Parathyroid adenoma (tissue), 2 donors: Measurements from ENCODE around the gene SIRT6.
"Not testable (repeated sequence)": the region's sequence is repeated elsewhere in the genome, so short reads cannot be mapped to it uniquely, and the experiment has no call there.

ENCODE experiments used
- H2AFZ ChIP-seq: fragments of 300-600 bp; sonication (generic); one replicate; pipeline ENCODE4 v1.7.0; 2017; ENCODE audit warnings: antibody characterized with exemption, mild to moderate bottlenecking
- H3K27ac ChIP-seq: fragments of 300-600 bp; sonication (generic); one replicate; pipeline ENCODE4 v1.7.0; 2017
- H3K27me3 ChIP-seq: fragments of 300-600 bp; sonication (generic); one replicate; pipeline ENCODE4 v1.7.0; 2017; ENCODE audit warnings: low read length; ENCODE audit not compliant: control insufficient read depth, insufficient read depth
- H3K36me3 ChIP-seq: fragments of 300-600 bp; sonication (generic); one replicate; pipeline ENCODE4 v1.7.0; 2017; ENCODE audit warnings: low read length; ENCODE audit not compliant: control insufficient read depth, insufficient read depth
- H3K4me1 ChIP-seq: fragments of 300-600 bp; sonication (generic); one replicate; pipeline ENCODE4 v1.7.0; 2017; ENCODE audit warnings: control low read depth
- H3K4me2 ChIP-seq: fragments of 300-600 bp; sonication (generic); one replicate; pipeline ENCODE4 v1.7.0; 2017; ENCODE audit warnings: low read length
- H3K4me3 ChIP-seq: fragments of 300-600 bp; sonication (generic); one replicate; pipeline ENCODE4 v1.7.0; 2017; ENCODE audit warnings: low read depth, low read length
- H3K79me2 ChIP-seq: fragments of 300-600 bp; sonication (generic); one replicate; pipeline ENCODE4 v1.7.0; 2017; ENCODE audit warnings: control low read depth
- H3K9ac ChIP-seq: fragments of 300-600 bp; sonication (generic); one replicate; pipeline ENCODE4 v1.7.0; 2017; ENCODE audit warnings: mild to moderate bottlenecking
- H3K9me3 ChIP-seq: fragments of 300-600 bp; sonication (generic); one replicate; pipeline ENCODE4 v1.7.0; 2017; ENCODE audit warnings: low read length; ENCODE audit not compliant: control insufficient read depth
- TF ChIP-seq, protein P1 (sequence below): fragments of 300-600 bp; sonication (generic); IDR thresholded peaks from one replicate; pipeline ENCODE4 v1.7.0; 2017; ENCODE audit warnings: antibody characterized with exemption, mild to moderate bottlenecking
- donor health status: primary hyperparathyroidism.

The SIRT6 gene

DNA sequence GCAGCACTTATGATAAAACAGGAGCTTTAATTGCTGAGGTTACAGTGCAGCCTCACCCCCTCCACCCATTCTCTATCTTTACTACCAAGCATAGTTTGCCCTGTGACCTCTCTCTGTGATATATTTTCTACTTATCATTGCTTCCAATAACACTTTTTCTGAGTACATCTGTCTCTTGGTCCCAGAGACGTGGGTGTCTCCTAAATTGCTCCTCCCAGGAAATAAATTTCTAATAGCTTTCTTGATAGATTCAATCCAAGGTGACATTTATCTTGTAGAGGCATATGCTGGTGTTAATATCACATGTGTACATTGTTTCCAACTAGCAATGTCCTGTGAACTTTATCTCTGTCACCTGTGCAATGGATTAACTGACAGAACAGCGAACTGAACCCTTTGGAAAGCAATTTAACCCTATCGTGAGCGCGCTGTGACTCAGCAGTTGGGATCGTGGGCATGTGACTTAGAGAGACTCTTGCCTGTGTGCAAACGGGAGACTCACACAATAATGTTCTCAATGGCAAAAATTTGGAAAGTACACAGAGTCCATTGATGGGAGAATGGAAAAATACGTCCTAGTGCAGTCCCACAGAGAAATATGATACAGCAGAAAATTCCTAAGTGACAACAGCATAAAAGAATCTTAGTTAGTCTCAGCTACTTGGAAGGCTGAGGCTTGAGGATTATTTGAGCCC lies 51.5 kb downstream of the SIRT6 start:
- no peaks in the 10 kb centered on the region for H3K4me1 ChIP-seq
- no peaks in the 10 kb centered on the region for H3K36me3 ChIP-seq
- no peak overlapping the region for H3K4me3 ChIP-seq
- H3K9ac ChIP-seq: no peak overlapping the region
- H3K9me3 ChIP-seq: no peaks in the 10 kb centered on the region
- no peaks in the 10 kb centered on the region for H3K79me2 ChIP-seq
- no peak overlapping the region for H2AFZ ChIP-seq
- TF ChIP-seq, protein P1, sequence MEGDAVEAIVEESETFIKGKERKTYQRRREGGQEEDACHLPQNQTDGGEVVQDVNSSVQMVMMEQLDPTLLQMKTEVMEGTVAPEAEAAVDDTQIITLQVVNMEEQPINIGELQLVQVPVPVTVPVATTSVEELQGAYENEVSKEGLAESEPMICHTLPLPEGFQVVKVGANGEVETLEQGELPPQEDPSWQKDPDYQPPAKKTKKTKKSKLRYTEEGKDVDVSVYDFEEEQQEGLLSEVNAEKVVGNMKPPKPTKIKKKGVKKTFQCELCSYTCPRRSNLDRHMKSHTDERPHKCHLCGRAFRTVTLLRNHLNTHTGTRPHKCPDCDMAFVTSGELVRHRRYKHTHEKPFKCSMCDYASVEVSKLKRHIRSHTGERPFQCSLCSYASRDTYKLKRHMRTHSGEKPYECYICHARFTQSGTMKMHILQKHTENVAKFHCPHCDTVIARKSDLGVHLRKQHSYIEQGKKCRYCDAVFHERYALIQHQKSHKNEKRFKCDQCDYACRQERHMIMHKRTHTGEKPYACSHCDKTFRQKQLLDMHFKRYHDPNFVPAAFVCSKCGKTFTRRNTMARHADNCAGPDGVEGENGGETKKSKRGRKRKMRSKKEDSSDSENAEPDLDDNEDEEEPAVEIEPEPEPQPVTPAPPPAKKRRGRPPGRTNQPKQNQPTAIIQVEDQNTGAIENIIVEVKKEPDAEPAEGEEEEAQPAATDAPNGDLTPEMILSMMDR: no peak
- no peak overlapping the region for H3K4me2 ChIP-seq
- no peak overlapping the region for H3K27ac ChIP-seq
- H3K27me3 ChIP-seq: no peaks in the 10 kb centered on the region

DNA sequence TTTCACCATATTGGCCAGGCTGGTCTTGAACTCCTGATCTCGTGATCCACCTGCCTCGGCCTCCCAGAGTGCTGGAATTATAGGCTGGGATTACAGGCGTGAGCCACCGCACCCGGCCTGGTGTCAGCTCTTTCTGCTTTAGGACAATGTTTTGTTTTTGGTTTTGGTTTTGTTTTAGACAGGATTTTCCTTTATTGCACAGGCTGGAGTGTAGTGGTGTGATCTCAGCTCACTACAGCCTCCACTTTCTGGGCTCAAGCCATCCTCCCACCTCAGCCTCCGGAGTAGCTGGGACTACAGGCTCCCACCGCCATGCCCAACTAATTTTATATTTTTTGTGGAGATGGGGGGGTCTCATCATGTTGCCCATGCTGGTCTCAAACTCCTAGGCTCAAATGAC lies 53.3 kb downstream of the SIRT6 start:
- H3K79me2 ChIP-seq, H3K27ac ChIP-seq, H3K4me3 ChIP-seq, H3K9ac ChIP-seq, H3K27me3 ChIP-seq, H3K4me2 ChIP-seq, H2AFZ ChIP-seq, H3K9me3 ChIP-seq, H3K4me1 ChIP-seq, H3K36me3 ChIP-seq: not testable (repeated sequence)

DNA sequence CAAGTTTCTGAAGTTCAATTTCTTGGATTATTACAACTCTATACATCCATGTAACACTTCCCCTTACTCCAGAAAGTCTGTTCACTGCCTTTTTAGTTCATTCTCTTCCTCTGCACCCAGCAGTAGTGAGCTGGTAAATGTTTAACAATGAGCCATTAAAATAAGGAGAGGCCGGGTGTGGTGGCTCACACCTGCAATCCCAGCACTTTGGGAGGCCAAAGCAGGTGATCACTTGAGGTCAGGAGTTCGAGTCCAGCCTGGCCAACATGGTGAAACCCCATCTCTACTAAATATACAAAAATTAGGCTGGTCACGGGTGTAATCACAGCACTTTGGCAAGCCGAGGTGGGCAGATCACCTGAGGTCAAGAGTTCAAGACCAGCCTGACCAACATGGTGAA lies 55.0 kb downstream of the SIRT6 start:
- H3K9me3 ChIP-seq, H3K9ac ChIP-seq, H3K4me3 ChIP-seq, H3K36me3 ChIP-seq, H3K4me2 ChIP-seq, H3K4me1 ChIP-seq, H3K27ac ChIP-seq, H3K27me3 ChIP-seq, H2AFZ ChIP-seq: not testable (repeated sequence)
- H3K79me2 ChIP-seq: peaks cover 13% of the 10 kb centered on the region

DNA sequence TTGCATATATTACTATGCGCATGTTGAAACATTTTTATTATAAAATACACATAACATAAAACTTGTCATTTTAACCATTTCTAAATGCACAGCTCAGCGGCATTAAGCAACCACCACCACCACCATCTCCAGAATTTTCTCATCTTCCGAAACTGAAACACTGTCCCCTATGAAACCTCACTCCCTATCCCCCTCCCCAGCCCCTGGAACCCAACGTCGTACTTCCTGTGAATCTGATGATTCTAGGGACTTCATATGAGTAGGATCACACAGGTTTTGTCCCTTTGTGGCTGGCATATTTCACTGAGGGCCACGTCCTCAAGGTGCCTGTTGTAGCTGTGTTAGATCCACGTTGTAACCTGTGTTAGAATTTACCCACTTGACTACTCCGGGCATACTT lies 57.7 kb downstream of the SIRT6 start:
- H2AFZ ChIP-seq: peak overlapping the region; percentile 83
- H3K27me3 ChIP-seq: no peaks in the 10 kb centered on the region
- H3K9me3 ChIP-seq: no peaks in the 10 kb centered on the region
- H3K4me2 ChIP-seq: peak overlapping the region; percentile 81
- H3K4me1 ChIP-seq: peaks cover 7% of the 10 kb centered on the region
- no peaks in the 10 kb centered on the region for H3K36me3 ChIP-seq
- no peak overlapping the region for H3K9ac ChIP-seq
- TF ChIP-seq, protein P1: no peak
- H3K4me3 ChIP-seq: peak overlapping the region; percentile 53
- peaks cover 13% of the 10 kb centered on the region for H3K79me2 ChIP-seq
- peak overlapping the region; percentile 16 for H3K27ac ChIP-seq
